Neural crest cell (in vitro differentiated cells): Measurements from ENCODE around the gene DOCK1. TPM values are rescaled to one million over a fixed set of nuclear protein-coding genes. Genes with fewer than 3 reads are reported as not detected.

Experiments used
- DNase-seq: peaks from one replicate; pipeline ENCODE4 v3.0.0; 2021; ENCODE audit warnings: low read depth, mixed read lengths, low spot score
- H3K27ac Mint-ChIP-seq: one replicate; pipeline ENCODE4 v1.8.0; 2021; ENCODE audit warnings: mild to moderate bottlenecking, mixed read lengths; ENCODE audit not compliant: unreplicated experiment
- H3K27me3 Mint-ChIP-seq: 2 replicates; pipeline ENCODE4 v1.8.0; 2021; ENCODE audit warnings: low read depth, mild to moderate bottlenecking, mixed read lengths
- H3K36me3 Mint-ChIP-seq: 2 replicates; pipeline ENCODE4 v1.8.0; 2021; ENCODE audit warnings: low read depth, mild to moderate bottlenecking, mixed read lengths
- H3K4me1 Mint-ChIP-seq: 2 replicates; pipeline ENCODE4 v1.8.0; 2021; ENCODE audit warnings: mixed read lengths
- H3K4me3 Mint-ChIP-seq: one replicate; pipeline ENCODE4 v1.8.0; 2021; ENCODE audit warnings: mild to moderate bottlenecking, mixed read lengths
- H3K9me3 Mint-ChIP-seq: 2 replicates; pipeline ENCODE4 v1.8.0; 2021; ENCODE audit warnings: mixed read lengths
- long read RNA-seq: library from polyadenylated mRNA; unstranded; transcript quantifications from one replicate; pipeline ENCODE4 v2.0.0, GENCODE V29; 2020
- total RNA-seq: library from RNA; stranded (reverse); gene quantifications from 2 replicates; pipeline ENCODE4 v1.2.1, GENCODE V29; 2021
- TF ChIP-seq, protein P1 (sequence below): fragments of 200-600 bp; sonication (generic); conservative IDR thresholded peaks from 2 replicates; pipeline ENCODE4 v1.5.0; 2021; ENCODE audit warnings: antibody characterized with exemption, mild to moderate bottlenecking

Gene DOCK1
- total RNA-seq: 55.8 and 62.9 TPM in 2 replicates
- long read RNA-seq, partial matches to known transcripts: 51 of 74 reads
- long read RNA-seq, other reads (novel, unspliced or antisense): 23 of 74 reads

DNA sequence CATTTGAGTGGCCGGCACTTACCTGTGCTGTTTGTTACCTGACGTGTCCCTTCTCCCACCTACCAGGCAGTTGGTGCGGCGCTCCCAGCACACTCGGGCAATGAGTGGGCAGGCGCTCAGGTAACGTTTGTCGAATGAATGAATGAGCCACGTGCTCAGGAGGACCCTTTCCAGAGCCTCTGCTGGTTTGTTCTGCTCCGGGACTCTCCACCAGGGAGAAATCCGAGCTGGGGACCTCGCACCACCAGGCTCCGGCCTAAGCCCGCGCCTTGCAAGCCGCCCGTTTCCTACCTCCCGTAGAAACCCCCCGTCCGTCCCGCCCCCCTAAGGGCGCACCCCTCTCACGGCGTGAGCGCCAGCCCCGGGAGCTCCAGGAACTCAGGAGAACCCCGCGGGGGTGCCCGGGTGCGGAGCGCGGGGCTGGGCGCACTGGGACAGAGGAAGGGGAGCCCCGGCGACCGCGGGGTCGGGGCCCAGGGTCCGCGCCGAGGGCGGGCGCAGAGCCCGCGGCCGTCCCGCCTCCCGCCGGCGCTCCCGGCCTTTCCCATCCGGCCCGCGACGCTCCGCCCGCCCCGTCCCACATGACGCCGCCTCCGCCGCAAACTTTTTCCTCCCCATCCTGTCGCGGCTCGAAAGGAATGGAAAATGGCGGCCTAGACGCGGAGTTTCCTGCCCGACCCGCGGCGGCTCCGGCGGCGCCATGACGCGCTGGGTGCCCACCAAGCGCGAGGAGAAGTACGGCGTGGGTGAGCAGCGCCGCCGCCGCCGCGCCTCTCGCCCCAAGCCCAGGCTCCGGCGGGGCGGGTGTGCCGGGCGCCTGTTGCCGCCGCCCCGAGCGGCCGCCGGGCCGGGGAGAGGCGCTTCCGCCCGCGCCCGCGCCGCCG lies at the start of gene DOCK1:
Gene DOCK1, plus strand, starts transcription at position 611 of the 884 bp plus-strand sequence. Its CDS starts 90 bp downstream, at position 701.
- Mint-ChIP-seq H3K27me3 (peaks cover 2% of the 10 kb centered on the region), H3K4me1 (peaks cover 37% of the 10 kb centered on the region), H3K9me3 (no peaks in the 10 kb centered on the region), H3K36me3 (peaks cover 7% of the 10 kb centered on the region), H3K4me3 (peak within 1 kb of the TSS; percentile 95), H3K27ac (peak within 1 kb of the TSS; percentile 99)
- TF ChIP-seq, protein P1, sequence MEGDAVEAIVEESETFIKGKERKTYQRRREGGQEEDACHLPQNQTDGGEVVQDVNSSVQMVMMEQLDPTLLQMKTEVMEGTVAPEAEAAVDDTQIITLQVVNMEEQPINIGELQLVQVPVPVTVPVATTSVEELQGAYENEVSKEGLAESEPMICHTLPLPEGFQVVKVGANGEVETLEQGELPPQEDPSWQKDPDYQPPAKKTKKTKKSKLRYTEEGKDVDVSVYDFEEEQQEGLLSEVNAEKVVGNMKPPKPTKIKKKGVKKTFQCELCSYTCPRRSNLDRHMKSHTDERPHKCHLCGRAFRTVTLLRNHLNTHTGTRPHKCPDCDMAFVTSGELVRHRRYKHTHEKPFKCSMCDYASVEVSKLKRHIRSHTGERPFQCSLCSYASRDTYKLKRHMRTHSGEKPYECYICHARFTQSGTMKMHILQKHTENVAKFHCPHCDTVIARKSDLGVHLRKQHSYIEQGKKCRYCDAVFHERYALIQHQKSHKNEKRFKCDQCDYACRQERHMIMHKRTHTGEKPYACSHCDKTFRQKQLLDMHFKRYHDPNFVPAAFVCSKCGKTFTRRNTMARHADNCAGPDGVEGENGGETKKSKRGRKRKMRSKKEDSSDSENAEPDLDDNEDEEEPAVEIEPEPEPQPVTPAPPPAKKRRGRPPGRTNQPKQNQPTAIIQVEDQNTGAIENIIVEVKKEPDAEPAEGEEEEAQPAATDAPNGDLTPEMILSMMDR: no peak
- peak; percentile 61 for DNase-seq

DNA sequence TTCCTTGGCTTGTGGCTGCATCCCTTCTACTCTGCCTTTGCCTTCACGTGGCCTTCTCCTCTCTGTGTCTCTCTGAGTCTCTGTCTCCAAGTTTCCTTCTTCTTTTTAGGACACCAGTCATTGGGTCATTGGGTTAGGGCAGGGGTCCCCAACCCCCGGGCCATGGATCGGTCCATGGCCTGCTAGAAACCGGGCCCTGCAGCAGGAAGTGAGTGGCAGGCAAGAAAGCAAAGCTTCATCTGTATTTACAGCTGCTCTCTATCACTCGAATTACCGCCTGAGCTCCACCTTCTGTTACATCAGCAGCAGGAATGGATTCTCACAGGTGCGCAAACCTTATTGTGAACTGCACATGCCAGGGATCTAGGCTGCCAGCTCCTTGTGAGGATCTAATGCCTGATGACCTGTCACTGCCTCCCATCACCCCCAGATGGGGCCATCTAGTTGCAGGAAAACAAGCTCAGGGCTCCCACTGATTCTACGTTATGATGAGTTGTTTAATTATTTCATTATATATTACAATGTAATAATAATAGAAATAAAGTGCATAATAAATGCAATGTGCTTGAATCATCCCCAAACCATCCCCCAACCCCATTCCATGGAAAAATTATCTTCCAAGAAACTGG lies 47.9 kb upstream of the DOCK1 start:
- Mint-ChIP-seq H3K27ac (no peak overlapping the region), H3K4me1 (no peaks in the 10 kb centered on the region), H3K36me3 (no peaks in the 10 kb centered on the region), H3K27me3 (peaks cover 2% of the 10 kb centered on the region), H3K4me3 (no peak overlapping the region), H3K9me3 (no peaks in the 10 kb centered on the region)
- TF ChIP-seq, protein P1: no peak
- no peak for DNase-seq

DNA sequence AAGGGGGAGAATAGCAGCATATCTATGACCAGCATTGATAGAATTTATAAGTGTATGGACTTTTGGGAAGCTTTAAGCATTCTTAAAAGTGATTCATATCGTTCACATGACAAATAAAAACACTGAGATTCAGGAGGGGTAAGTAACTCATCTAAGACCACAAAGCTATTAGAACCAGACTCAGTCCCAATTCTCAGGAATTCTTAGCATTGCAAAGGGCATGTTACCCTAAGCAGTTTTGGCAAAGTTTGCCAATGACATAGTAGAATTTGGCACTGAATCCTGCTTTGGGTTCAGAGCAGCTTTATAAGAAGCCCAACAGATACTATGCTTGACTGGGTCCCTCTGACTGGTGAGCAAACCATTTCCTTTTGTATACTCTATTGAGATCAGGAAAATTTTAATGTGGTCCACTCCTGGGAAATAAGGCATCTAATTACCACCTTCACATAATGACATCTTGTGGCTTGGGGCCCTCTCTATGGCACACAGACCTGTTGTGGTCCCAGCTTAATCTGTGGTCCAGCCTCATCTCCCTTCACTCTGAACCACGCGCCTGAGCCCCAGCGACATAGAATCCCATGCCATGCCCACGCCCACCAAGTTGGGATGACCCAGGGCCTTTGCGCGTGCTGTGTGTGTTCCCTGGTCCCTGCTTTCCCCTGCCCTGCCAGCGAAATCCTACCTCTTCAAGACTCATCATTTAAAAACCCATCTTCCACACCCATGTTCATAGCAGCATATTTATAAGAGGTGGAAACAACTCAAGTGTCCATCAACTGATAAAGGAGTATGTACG lies 37.5 kb upstream of the DOCK1 start:
- no peak overlapping the region for H3K4me3 Mint-ChIP-seq
- no peaks in the 10 kb centered on the region for H3K27me3 Mint-ChIP-seq
- H3K36me3 Mint-ChIP-seq: no peaks in the 10 kb centered on the region
- no peak overlapping the region for H3K27ac Mint-ChIP-seq
- peaks cover 4% of the 10 kb centered on the region for H3K9me3 Mint-ChIP-seq
- H3K4me1 Mint-ChIP-seq: no peaks in the 10 kb centered on the region
- no peak for DNase-seq
- TF ChIP-seq, protein P1: no peak

DNA sequence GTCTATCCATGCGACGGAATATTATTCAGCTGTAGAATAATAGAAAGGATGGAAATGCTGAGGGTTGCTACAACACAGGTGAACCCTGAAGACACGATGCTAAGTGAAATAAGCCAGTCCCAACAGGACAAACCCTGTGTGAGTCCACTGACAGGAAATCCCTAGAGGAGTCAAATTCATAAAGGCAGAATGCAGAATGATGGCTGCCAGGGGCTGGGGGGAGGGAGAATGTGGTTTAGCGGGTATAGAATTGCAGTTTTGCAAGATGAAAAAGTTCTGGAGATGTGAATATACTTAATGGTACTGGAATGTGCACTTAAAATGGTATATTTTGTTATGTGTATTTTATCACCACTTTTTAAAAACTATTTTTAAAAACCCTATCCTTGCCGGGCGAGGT lies 36.9 kb upstream of the DOCK1 start:
- no peak for DNase-seq
- peaks cover under 1% of the 10 kb centered on the region for H3K4me1 Mint-ChIP-seq
- no peak overlapping the region for H3K4me3 Mint-ChIP-seq
- H3K36me3 Mint-ChIP-seq: no peaks in the 10 kb centered on the region
- H3K27me3 Mint-ChIP-seq: no peaks in the 10 kb centered on the region
- H3K9me3 Mint-ChIP-seq: peaks cover 4% of the 10 kb centered on the region
- no peak overlapping the region for H3K27ac Mint-ChIP-seq
- TF ChIP-seq, protein P1: no peak

DNA sequence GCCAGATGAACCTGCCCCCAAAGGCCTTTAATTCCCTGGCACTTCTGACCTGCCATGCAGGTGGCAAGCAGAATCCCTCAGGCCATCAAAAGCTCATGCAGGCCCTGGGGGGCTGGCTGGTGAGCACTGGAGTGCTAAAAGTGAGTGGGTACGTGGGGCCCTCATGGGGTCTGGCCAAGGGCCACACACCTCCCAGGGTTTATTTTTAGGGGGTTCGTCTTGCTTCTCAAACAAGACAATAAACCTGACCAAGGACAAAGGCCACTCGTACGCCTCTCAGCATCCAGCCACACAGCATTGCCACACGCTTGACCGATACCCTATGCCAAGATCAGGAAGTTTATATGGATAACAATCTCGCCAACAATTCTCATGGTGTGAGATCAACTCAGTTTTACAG lies 33.1 kb upstream of the DOCK1 start:
- Mint-ChIP-seq H3K4me1 (peaks cover 8% of the 10 kb centered on the region), H3K27ac (no peak overlapping the region), H3K9me3 (peaks cover 4% of the 10 kb centered on the region)

More for the DNA sequence above, 33.1 kb upstream of the DOCK1 start:
- Mint-ChIP-seq H3K4me3 (no peak overlapping the region), H3K27me3 (peaks cover 4% of the 10 kb centered on the region), H3K36me3 (no peaks in the 10 kb centered on the region)
- no peak for DNase-seq
- TF ChIP-seq, protein P1: no peak
